ENCODE measurements around the gene CBLN3.
A peak's percentile ranks its signal among the peaks of the same experiment; 100 is the strongest.
"Not testable (repeated sequence)": the region's sequence is repeated elsewhere in the genome, so short reads cannot be mapped to it uniquely, and the experiment has no call there.

CBLN3 gene

DNA sequence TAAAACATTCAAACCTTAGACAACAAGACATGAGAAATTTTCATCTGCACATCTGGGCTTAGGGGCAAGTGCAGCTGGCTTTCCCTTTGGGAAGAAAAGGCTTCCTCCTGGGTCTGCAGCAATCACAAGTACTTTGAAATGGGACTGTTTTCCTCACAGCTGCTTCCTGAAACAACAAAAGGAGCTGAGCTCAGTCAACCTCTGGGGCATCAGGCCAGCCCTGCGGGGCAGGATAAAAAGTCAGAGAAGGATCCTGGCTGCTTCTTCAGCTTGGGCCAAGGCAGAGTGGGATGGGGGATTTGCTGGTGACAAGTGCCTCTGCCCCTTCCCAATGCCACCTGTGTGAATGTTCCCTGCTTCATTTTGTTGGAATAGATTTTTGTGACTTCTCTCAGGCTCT lies 29.3 kb upstream of the CBLN3 start:
- Histone ChIP-seq H3K18ac (ENCODE audit: low read length) (no peak overlapping the region), H3K27ac (ENCODE audit: low read depth, low read length) (no peak overlapping the region)
- no CpG with 5 or more reads among the region's 1 CpG for WGBS (ENCODE audit: extremely low coverage, insufficient coverage, low lambda C conversion rate)

DNA sequence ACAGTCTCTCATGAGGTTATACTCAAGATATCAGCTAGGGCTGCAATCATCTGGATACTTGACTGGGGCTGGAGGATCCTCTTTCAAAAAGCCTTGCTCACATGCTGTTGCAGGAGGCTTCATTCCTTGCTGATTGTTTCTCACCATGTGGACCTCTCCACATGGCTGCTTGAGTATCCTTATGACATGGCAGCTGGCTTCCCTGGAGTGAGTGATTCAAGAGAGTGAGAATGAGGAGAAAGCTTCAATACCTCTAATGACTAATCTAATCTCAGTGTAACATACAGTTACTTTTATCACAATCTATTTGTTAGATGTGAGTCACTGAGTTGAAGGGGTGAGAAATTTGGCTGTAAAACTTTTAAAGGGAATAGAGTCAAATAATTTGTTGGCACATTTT lies 27.5 kb upstream of the CBLN3 start:
- H3K36me3 ChIP-seq (ENCODE audit: control insufficient read depth, insufficient read depth, low read length): no peaks in the 10 kb centered on the region
- no peaks in the 10 kb centered on the region for H3K27me3 ChIP-seq (ENCODE audit: insufficient read depth, low read length, poor library complexity)
- H3K4ac ChIP-seq (ENCODE audit: low read depth, low read length): no peak overlapping the region
- H3K18ac ChIP-seq (ENCODE audit: low read length): no peak overlapping the region
- H2BK120ac ChIP-seq (ENCODE audit: low read depth, low read length): no peak overlapping the region
- no peak overlapping the region for H2BK15ac ChIP-seq (replicated peaks; ENCODE audit: low read depth)
- H3K4me2 ChIP-seq (ENCODE audit: low read length): no peak overlapping the region
- no peak overlapping the region for H3K23ac ChIP-seq (ENCODE audit: low read length)
- DNase-seq: no peak
- no peak overlapping the region for H2BK5ac ChIP-seq (ENCODE audit: low read length)
- no peak overlapping the region for H3K27ac ChIP-seq (ENCODE audit: low read depth, low read length)
- H2AK5ac ChIP-seq (ENCODE audit: low read length): no peak overlapping the region
- H3K9ac ChIP-seq (ENCODE audit: low read length): no peak overlapping the region
- no peak overlapping the region for H3K56ac ChIP-seq (ENCODE audit: low read length)
- H4K8ac ChIP-seq (ENCODE audit: low read depth, low read length): no peak overlapping the region
- H4K5ac ChIP-seq (ENCODE audit: low read length): no peak overlapping the region
- no peaks in the 10 kb centered on the region for H3K79me1 ChIP-seq (ENCODE audit: low read length)
- no peaks in the 10 kb centered on the region for H3K79me2 ChIP-seq (ENCODE audit: control insufficient read depth, insufficient read depth, low read length)
- no peaks in the 10 kb centered on the region for H3K4me1 ChIP-seq (ENCODE audit: control insufficient read depth, low read depth, low read length)
- no peak overlapping the region for H3K4me3 ChIP-seq (ENCODE audit: low read length)

More for the DNA sequence above, 29.3 kb upstream of the CBLN3 start:
- Histone ChIP-seq H3K27me3 (ENCODE audit: insufficient read depth, low read length, poor library complexity) (no peaks in the 10 kb centered on the region), H4K8ac (ENCODE audit: low read depth, low read length) (no peak overlapping the region), H3K4me1 (ENCODE audit: control insufficient read depth, low read depth, low read length) (no peaks in the 10 kb centered on the region), H3K79me1 (ENCODE audit: low read length) (no peaks in the 10 kb centered on the region), H3K79me2 (ENCODE audit: control insufficient read depth, insufficient read depth, low read length) (no peaks in the 10 kb centered on the region), H3K4me3 (ENCODE audit: low read length) (no peak overlapping the region), H2AK5ac (ENCODE audit: low read length) (no peak overlapping the region), H3K23ac (ENCODE audit: low read length) (no peak overlapping the region), H4K5ac (ENCODE audit: low read length) (no peak overlapping the region), H2BK15ac (replicated peaks; ENCODE audit: low read depth) (no peak overlapping the region), H3K4me2 (ENCODE audit: low read length) (no peak overlapping the region), H2BK5ac (ENCODE audit: low read length) (no peak overlapping the region), H3K36me3 (ENCODE audit: control insufficient read depth, insufficient read depth, low read length) (no peaks in the 10 kb centered on the region), H2BK120ac (ENCODE audit: low read depth, low read length) (no peak overlapping the region), H3K56ac (ENCODE audit: low read length) (no peak overlapping the region), H3K4ac (ENCODE audit: low read depth, low read length) (no peak overlapping the region), H3K9ac (ENCODE audit: low read length) (no peak overlapping the region)
- DNase-seq: no peak

DNA sequence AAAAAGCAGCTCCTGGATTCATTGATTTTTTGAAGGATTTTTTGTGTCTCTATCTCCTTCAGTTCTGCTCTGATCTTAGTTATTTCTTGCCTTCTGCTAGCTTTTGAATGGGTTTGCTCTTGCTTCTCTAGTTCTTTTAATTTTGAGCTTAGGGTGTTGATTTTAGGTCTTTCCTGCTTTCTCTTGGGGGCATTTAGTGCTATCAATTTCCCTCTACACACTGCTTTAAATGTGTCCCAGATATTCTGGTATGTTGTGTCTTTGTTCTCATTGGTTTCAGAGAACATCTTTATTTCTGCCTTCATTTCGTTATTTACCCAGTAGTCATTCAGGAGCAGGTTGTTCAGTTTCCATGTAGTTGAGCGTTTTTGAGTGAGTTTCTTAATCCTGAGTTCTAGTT lies 21.4 kb upstream of the CBLN3 start:
- H3K79me2 ChIP-seq (ENCODE audit: control insufficient read depth, insufficient read depth, low read length); H3K18ac ChIP-seq (ENCODE audit: low read length); H3K9ac ChIP-seq (ENCODE audit: low read length); H2BK120ac ChIP-seq (ENCODE audit: low read depth, low read length); H3K4me1 ChIP-seq (ENCODE audit: control insufficient read depth, low read depth, low read length); H2AK5ac ChIP-seq (ENCODE audit: low read length); H3K56ac ChIP-seq (ENCODE audit: low read length); H3K79me1 ChIP-seq (ENCODE audit: low read length); H4K8ac ChIP-seq (ENCODE audit: low read depth, low read length); DNase-seq; H3K23ac ChIP-seq (ENCODE audit: low read length); H3K36me3 ChIP-seq (ENCODE audit: control insufficient read depth, insufficient read depth, low read length); H2BK15ac ChIP-seq (replicated peaks; ENCODE audit: low read depth); H3K27ac ChIP-seq (ENCODE audit: low read depth, low read length); H3K4me3 ChIP-seq (ENCODE audit: low read length); H3K4me2 ChIP-seq (ENCODE audit: low read length); H3K4ac ChIP-seq (ENCODE audit: low read depth, low read length); H2BK5ac ChIP-seq (ENCODE audit: low read length); H3K27me3 ChIP-seq (ENCODE audit: insufficient read depth, low read length, poor library complexity); H4K5ac ChIP-seq (ENCODE audit: low read length): not testable (repeated sequence)
- no CpG with 5 or more reads among the region's 2 CpGs for WGBS (ENCODE audit: extremely low coverage, insufficient coverage, low lambda C conversion rate)

DNA sequence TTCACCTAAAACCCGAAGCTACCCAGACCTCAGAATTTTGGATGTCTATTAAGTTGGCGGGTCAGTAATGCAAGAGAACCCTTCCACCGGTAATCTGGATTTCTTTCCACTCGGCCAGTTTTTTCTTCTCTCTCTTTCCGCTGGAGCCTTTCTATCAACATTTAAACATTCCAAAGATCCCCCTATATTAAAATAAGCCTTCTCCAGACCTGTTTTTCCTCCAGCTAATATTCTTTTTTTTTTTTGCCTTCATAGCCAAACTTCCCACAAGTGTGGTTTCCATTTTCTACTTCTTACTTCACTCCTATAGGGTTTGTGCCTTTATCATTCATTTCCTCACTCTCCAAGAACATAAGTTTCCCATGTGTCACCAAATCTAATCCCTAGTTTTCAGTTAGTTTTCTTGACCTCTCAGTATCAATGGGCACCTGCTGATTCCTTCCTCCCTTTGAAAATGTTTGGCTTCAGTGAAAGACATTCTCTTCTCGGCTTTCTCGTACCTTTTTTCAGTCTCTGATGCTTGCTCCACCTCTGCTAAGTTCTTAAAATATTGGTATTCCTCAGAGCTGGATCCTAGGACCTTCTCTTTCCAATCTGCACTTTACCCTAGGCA lies 13.7 kb upstream of the CBLN3 start:
- Histone ChIP-seq H3K4me1 (ENCODE audit: control insufficient read depth, low read depth, low read length) (no peaks in the 10 kb centered on the region), H3K79me1 (ENCODE audit: low read length) (peaks cover 6% of the 10 kb centered on the region), H3K9ac (ENCODE audit: low read length) (peak overlapping the region; percentile 89), H4K5ac (ENCODE audit: low read length) (no peak overlapping the region), H3K79me2 (ENCODE audit: control insufficient read depth, insufficient read depth, low read length) (no peaks in the 10 kb centered on the region), H3K18ac (ENCODE audit: low read length) (no peak overlapping the region), H2BK15ac (replicated peaks; ENCODE audit: low read depth) (no peak overlapping the region), H3K23ac (ENCODE audit: low read length) (no peak overlapping the region), H4K8ac (ENCODE audit: low read depth, low read length) (peak overlapping the region; percentile 93), H3K4ac (ENCODE audit: low read depth, low read length) (no peak overlapping the region), H3K36me3 (ENCODE audit: control insufficient read depth, insufficient read depth, low read length) (no peaks in the 10 kb centered on the region), H2BK5ac (ENCODE audit: low read length) (no peak overlapping the region), H3K27ac (ENCODE audit: low read depth, low read length) (no peak overlapping the region), H2BK120ac (ENCODE audit: low read depth, low read length) (no peak overlapping the region), H3K27me3 (ENCODE audit: insufficient read depth, low read length, poor library complexity) (no peaks in the 10 kb centered on the region), H2AK5ac (ENCODE audit: low read length) (no peak overlapping the region), H3K56ac (ENCODE audit: low read length) (peak overlapping the region; percentile 82), H3K4me3 (ENCODE audit: low read length) (peak overlapping the region; percentile 93), H3K4me2 (ENCODE audit: low read length) (peak overlapping the region; percentile 44)
- WGBS (ENCODE audit: extremely low coverage, insufficient coverage, low lambda C conversion rate): no CpG with 5 or more reads among the region's 7 CpGs
- no peak for DNase-seq

DNA sequence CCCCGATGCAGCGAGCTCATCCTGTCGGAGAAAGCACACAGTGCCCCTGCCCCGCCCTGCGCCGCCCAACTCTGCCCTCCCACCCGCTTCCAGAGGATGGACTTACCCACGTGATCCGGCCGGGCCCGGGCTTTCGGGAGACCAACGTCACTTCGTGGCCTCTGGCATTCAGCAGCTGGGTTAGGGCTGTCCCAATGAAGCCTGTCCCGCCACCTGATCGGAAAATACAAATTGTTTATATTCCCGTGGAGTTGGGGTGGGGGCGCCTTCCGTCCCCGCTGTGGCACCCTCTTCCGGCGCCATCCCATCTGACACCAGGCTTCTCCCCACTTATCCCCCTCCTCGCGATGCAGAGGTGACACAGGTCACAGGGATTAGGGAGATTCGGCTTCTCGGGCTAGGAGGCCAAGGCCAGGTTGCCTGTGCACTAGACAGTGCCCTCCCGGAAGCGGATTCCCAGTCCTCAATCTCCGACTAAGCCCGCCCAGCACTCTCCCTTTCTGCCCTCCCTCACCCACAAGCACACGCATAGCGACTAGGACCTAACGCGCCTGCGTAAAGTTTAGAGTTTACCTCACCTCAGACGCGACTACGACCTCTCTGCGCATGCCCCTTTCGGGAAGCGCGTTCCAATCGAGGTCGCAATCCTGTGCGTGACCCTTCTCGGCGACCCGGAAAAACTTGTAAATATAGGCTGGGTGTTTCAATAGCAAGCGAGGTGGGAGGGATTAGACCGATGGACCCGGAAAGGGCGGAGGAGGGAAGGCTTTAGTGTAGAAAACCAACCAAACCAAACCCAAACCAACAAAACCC lies 13.0 kb upstream of the CBLN3 start, which contains the start of gene SDR39U1:
Gene SDR39U1 (minus strand): TSS at position 537 of the 813 bp plus-strand sequence. CDS start 7 bp downstream, at position 530.
- Histone ChIP-seq H3K4me3 (ENCODE audit: low read length) (peak within 1 kb of the TSS; percentile 93), H3K4me1 (ENCODE audit: control insufficient read depth, low read depth, low read length) (no peaks in the 10 kb centered on the region), H3K79me1 (ENCODE audit: low read length) (peaks cover 6% of the 10 kb centered on the region), H3K9ac (ENCODE audit: low read length) (peak within 1 kb of the TSS; percentile 92), H3K23ac (ENCODE audit: low read length) (no peak within 1 kb of the TSS), H3K4ac (ENCODE audit: low read depth, low read length) (peak within 1 kb of the TSS; percentile 74), H3K18ac (ENCODE audit: low read length) (peak within 1 kb of the TSS; percentile 61), H2AK5ac (ENCODE audit: low read length) (no peak within 1 kb of the TSS), H4K5ac (ENCODE audit: low read length) (no peak within 1 kb of the TSS), H3K4me2 (ENCODE audit: low read length) (peak within 1 kb of the TSS; percentile 93), H2BK5ac (ENCODE audit: low read length) (peak within 1 kb of the TSS; percentile 86), H3K27ac (ENCODE audit: low read depth, low read length) (peak within 1 kb of the TSS; percentile 80), H4K8ac (ENCODE audit: low read depth, low read length) (peak within 1 kb of the TSS; percentile 93), H3K27me3 (ENCODE audit: insufficient read depth, low read length, poor library complexity) (no peaks in the 10 kb centered on the region), H3K36me3 (ENCODE audit: control insufficient read depth, insufficient read depth, low read length) (no peaks in the 10 kb centered on the region), H3K79me2 (ENCODE audit: control insufficient read depth, insufficient read depth, low read length) (no peaks in the 10 kb centered on the region), H3K56ac (ENCODE audit: low read length) (peak within 1 kb of the TSS; percentile 98), H2BK120ac (ENCODE audit: low read depth, low read length) (no peak within 1 kb of the TSS), H2BK15ac (replicated peaks; ENCODE audit: low read depth) (no peak within 1 kb of the TSS)
- WGBS (ENCODE audit: extremely low coverage, insufficient coverage, low lambda C conversion rate): no CpG with 5 or more reads among the region's 52 CpGs
- DNase-seq: peak; percentile 100
